GF-D8 (cell line): ENCODE data around the gene ALOXE3.
"Not testable (repeated sequence)": the region's sequence is repeated elsewhere in the genome, so short reads cannot be mapped to it uniquely, and the experiment has no call there.

ENCODE experiments used
- DNase-seq: peaks from one replicate; lab custom pipeline; 2025; lab: John Stamatoyannopoulos, UW

The ALOXE3 gene

GRCh38 chr17:8095361-8095760 lies 23.0 kb downstream of the ALOXE3 start:
- DNase-seq, result no peak

DNA sequence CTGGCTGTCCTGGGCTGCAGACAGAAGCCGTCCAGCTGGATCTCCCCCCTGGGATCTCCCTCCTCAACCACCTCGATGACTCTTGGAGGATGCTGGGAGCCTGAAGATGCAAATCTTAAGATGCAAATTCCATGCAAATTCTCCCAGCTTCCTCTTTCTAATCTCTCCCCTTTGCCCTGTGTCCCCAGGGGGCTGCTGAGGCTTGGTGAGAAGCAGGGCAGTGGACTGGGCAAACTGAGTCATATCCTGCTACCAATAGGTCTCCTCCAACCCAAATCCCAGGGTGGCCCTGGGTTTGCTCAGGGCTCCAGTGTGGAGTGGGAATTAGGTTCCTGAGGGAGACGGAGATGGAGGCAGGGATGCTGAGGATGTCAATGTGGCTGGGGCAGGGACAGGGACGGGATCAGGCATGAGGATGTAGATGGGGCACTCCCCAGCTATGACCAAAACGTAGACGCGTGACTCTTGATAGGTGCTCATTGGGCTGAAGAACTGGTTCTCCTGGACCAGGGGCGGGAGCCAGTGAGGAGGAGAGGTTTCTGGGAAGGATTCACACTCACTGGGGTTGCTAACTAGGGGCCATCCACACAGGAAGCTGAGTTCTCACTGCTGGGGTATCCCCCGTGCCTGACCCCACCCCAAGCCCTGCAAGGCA lies 27.2 kb downstream of the ALOXE3 start:
- no peak for DNase-seq

GRCh38 chr17:8089728-8090127 lies 28.6 kb downstream of the ALOXE3 start:
- no peak for DNase-seq

- DNase-seq, result no peak
Measured at GRCh38 chr17:8087952-8088230, 30.4 kb downstream of the ALOXE3 start.

- no peak for DNase-seq
Measured at GRCh38 chr17:8087075-8087951, 31.0 kb downstream of the ALOXE3 start, which contains the start of gene ALOX12B. Gene ALOX12B, minus strand, starts transcription at chr17:8087716. Its CDS starts 274 bp downstream, at chr17:8087442.

- no peak for DNase-seq
Measured at GRCh38 chr17:8084250-8084649, 34.1 kb downstream of the ALOXE3 start.

DNA sequence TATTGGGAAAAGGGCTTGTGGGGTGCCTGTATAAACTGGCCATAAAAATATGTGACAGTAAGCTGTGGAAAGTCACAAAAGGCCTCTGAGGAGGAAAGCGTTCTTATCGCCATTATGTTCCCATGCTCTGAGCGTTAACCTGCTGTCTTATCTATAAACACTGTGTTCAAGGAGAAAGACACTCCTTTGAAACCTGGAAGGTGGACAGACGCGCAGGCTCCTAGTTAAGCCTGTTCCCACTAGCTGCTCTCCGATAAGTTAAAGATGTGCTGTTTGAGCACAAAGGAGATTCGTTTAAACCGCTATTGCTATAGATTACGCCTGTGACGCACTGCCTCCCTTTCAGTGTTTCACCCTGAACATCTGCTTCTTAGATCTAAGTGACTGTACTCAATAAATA lies 36.0 kb downstream of the ALOXE3 start:
- no peak for DNase-seq

GRCh38 chr17:8081876-8082275 lies 36.4 kb downstream of the ALOXE3 start:
- DNase-seq, result no peak

DNA sequence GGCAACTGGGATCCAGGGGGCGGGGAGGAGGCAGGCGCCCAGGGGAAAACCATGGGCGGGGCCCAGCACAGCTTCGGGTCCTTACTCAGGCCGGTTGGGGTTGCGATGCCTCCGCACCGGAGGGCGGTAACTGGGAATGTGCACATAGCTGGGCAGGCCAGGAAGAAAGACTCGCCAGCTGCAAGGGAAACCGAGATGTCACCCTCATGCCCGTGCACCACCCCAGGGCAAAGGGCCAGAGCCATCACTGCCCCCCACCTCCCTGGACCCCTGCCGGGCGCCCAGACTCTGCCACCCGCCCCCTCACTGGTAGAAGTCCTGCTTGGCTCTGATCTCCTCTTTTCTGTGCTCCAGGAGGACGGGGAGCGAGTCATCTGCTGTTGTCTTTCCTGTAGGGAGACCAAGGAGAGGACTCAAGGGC lies 37.5 kb downstream of the ALOXE3 start:
- no peak for DNase-seq

DNA sequence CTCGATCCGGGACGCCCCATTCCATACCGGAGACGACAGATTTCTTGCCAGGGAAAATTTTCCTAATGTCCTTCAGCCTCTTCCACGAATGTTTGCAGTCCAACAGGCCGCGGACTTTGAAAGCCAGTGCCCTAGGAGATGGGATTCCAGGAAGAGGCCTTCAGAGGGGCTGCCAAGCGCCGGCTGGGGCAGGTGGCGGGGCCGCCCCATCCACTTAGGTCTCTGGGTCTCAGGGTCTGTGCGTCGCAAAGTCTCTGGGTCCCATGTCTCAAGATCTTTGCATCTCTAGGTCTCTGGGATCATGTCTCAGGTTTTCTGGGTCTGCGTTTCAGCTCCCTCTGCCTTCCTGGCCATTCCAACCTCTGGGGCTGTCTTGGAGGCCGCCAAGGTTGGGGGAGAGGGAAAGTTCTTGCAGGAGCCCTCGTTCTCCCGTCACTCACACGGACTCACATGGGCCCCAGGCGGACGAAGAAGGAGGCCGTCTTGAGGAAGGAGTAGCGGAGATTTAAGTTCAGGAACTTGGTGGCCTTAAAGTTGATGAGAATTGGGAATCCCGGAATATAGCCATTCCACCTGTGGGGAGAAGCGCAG lies 38.0 kb downstream of the ALOXE3 start:
- DNase-seq, result no peak

GRCh38 chr17:8079291-8080207 lies 38.8 kb downstream of the ALOXE3 start:
- no peak for DNase-seq

DNA sequence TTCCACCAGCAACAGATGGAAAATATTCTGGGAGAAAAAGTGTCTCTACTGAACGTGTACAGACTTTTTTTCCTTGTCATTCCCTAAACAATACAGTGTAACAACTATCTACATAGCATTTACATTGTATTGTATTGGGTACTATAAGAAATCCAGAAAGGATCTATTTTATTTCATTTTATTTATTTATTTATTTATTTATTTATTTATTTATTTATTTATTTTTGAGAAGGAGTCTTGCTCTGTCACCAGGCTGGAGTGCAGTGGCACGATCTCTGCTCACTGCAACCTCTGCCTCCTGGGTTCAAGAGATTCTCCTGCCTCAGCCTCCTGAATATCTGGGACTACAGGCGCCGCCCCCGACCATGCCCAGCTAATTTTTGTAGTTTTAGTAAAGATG lies 40.4 kb downstream of the ALOXE3 start:
- not testable (repeated sequence) for DNase-seq

GRCh38 chr17:8076502-8077266 lies 41.6 kb downstream of the ALOXE3 start:
- DNase-seq, result no peak

GRCh38 chr17:8075574-8076342 lies 42.6 kb downstream of the ALOXE3 start:
- DNase-seq, result no peak

- DNase-seq, result no peak
Measured at GRCh38 chr17:8075081-8075480, 43.2 kb downstream of the ALOXE3 start.

DNA sequence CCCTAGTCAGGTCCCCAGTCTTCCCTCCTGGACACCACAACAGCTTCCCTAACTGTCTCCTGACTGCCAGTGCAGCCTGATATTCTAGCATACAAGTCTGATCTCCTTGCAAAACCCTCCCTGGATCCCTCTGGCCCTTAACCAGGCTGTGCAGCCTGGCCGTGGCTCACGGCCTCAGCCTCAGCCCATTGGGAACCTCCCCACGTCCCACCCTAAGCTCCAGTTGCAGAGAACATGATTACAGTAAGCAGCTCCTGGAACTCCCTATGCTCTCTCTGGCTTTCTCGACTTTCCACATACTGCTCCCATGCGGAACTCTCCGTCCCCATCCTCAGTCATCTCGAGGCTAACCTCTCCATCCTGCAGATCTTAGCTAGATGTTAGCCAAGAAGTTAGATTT lies 43.8 kb downstream of the ALOXE3 start:
- DNase-seq, result no peak

DNA sequence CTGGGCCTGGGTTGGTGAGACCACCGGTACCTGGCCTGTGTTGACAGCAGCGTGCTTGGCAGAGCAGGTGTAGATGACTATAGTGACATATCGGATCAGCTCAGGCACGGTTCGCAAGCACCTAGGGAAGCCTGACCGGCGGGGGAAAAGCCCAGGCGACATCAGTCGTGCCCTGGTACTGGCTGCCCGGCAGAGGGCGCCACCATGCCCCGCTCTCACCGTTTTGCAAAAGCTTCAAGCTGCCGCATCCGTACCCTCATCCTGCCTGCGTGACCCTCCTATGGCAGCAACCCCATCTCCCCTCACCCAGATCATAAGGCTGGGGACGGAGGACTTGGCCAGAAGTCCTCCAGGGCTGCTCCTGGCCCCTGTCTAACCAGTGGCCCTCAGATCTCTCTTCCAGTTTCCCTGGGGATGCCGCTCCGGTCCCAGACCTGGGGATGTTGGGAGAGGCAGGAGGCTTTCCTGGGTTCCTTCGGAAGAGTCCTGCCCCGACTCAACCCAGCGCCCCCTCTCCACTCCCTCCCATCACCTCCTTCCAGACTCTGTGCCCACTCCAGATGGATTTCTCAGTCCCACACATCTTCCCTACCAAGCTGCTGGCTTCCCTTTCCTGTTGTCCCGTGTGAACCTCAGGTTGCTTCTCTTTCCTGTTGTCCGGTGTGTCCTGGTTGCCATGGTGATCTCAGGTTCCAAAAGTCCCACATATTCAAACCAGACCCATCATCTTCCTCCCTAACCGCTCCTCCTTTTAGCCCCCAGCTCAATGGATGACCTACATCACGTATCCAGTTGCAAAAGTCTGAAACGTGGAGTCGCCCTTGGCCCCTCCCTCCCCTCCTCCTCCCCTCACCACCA lies 44.5 kb downstream of the ALOXE3 start:
- DNase-seq, result no peak

DNA sequence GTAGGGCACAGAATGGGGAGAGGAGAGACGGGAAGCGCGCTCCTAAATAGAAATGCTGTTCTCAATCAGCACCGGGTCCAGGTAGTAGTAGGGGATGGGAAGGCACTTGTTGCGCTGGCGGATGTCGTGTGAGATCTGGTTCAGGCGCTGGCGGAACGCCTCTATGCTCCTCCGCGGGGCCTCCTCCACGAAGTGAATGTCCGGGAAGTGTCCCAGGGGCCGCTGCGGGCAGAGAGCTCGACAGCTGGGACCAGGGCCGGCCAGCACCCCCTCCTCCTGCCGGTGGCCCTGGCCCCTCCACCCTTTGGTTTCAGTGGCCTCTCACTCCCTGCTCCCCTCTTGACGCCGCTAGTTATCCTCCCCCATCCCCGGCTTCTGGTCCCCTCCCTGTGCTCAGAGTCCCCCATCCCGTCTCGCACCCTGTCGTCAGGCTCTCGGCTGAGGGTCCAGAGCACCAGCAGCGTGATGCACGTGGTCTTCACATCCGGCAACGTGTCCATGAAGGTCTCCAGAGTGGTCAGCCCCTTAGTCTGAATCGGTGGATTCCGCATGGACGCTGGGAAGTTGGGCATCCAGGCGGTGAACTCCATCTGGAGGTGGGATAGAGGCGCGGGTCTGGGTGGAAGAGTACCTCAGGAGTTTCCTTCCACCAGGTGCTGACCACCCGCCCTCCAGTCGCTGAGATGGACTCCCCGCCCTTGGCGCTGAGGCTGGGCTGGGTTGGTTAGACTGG lies 45.4 kb downstream of the ALOXE3 start:
- DNase-seq, result no peak

DNA sequence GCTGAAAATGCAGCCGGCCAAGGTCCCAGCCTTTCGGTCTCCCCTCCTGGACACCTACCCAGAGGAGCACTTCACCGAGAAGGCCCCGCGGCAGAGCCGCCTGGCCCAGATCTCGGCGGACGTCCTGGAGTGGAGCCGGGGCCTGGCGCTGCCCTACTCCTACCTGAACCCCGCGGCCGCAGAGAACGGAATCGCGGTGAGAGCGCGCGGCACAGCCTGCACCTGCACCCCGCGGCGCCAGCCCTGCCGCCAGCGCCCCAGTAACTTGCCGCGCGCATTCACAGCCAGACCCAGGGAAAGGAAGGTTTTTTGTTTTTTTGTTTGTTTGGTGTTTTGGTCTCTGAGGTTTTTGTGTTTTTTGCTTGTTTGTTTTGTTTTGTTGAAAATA lies 46.0 kb downstream of the ALOXE3 start:
- DNase-seq, result no peak
